GF-D8 (cell line): Measurements from ENCODE around the gene ADCY2.

Source experiments
- DNase-seq: peaks from one replicate; lab custom pipeline; 2025; lab: John Stamatoyannopoulos, UW

ADCY2 gene

DNA sequence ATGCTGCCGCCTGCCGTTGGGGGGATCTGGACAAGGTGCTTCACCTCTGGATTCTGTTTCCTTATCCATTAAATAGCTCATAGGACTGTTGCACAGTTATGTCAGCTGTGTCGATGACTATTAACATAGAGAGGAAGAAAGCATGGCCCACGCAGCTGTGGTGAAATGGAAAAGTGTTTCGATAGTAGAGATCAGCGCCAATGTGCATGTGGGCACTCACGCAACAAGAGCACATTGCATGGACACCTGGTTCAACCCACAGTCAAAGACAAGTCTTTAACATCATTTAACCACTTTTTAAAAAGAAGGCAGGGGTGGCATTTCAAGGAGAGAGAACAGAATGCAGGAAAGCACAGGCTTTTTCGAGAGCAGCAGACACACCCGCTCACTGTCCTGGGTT lies 107.6 kb downstream of the ADCY2 start:
- no peak for DNase-seq

- DNase-seq, result no peak
Measured at GRCh38 chr5:7515284-7515914, 119.5 kb downstream of the ADCY2 start.

- no peak for DNase-seq
Measured at GRCh38 chr5:7516253-7516652, 120.3 kb downstream of the ADCY2 start.

DNA sequence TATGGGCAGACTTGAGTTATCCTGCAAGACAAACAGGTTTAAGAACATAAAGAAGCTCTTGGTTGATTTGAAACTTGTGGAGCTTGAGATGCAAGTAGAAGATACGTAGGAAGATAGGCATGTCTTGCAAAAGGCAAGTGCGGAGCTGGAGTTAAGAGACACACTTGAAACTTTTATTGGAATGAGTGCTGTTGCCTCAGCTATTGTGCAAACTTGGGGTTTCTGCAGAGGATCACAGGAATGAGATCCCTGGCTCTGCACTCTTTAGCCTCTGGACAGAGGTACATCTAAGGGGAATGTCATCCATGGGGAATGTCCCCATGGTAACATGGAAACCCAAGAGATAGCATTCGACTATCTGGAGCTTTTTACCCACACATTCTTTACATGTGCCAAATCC lies 121.1 kb downstream of the ADCY2 start:
- DNase-seq, result no peak

DNA sequence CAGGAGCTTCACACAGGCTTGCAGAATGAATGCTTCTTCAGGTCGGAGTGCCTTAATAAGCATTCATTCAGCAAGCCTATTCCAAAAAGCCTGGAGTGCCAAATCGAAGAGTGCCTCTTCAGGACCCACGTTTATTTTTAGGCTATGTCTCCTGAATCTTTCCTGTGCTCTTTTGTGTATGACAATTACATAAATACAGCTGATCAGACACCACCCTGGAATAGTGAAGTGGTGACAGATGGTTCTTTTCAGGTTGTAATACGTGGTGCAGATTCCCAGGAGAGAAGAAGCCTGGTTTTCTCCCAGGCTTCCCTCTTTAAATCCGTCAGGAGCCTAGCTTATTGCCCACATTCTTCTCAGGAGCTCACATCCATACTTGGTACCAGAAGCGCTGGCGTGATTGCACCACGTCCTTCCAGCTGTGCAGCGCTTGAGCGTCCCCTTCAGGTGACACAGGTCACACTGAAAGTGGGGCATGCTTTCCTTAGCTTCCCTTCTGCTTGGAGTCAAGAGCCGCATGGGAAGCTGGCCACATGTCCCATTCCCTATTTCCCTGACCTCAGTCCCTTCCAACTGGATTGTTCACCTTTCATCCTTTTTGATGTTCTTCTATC lies 123.1 kb downstream of the ADCY2 start:
- DNase-seq, result no peak

GRCh38 chr5:7519564-7519963 lies 123.6 kb downstream of the ADCY2 start:
- no peak for DNase-seq

DNA sequence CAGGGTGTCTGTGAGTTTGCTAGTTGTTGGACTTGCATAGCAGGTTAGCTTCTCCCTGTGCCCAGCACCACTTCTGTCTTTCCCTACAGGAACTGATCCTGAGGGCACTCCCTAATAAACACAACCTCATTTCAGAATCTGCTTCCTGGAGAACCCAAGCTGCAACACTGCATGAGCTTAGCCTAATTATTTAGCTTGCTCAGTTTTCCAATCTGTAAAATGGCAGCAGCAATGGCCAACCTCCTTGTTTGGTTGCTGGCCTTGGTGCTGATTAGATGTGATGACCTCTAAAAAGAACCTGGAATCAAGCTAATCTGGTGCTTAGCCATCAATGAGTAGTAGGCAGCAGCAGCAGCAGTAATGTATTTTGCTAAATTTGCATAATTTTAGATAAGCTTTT lies 133.9 kb downstream of the ADCY2 start:
- DNase-seq, result no peak

- no peak for DNase-seq
Measured at GRCh38 chr5:7533941-7534340, 138.0 kb downstream of the ADCY2 start.

DNA sequence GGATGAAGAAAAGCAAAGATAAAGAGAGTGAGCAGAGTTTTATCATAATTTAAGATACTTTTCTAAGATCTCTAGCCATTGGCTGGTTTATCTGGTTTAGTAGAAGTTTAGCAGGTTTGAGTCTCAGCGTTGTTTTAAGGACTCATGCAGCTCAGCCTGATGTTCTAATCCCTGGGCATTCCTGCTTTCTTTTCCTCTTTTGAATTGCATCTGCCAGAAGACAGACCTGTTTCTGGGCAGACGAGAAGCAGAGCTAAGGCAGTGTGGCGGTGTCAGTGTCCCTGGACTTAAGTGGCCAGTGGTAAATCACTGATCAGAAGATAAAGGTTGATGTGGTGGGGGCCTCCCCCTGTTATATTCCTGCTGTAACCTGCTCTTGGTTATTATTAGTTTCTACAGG lies 138.6 kb downstream of the ADCY2 start:
- DNase-seq, result no peak

DNA sequence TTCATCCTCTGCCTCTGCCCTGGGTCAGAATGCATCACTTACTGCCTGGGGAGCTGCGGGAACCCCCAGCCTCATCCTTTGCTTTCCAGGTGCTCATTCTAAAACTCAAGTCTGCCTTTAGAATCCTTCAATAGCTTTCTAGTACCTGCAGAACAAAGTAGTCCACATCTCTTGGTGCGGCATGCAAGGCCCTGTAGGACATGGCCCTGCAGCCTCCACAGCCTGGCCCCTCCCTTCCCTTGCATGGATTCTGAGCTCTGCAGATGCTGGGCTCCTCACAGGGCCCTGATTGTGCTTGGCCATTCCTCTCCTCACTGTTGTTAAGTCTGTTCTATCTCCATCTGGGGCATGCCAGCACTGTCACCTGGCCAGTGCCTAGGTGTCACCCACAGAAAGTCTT lies 141.6 kb downstream of the ADCY2 start:
- DNase-seq, result no peak

DNA sequence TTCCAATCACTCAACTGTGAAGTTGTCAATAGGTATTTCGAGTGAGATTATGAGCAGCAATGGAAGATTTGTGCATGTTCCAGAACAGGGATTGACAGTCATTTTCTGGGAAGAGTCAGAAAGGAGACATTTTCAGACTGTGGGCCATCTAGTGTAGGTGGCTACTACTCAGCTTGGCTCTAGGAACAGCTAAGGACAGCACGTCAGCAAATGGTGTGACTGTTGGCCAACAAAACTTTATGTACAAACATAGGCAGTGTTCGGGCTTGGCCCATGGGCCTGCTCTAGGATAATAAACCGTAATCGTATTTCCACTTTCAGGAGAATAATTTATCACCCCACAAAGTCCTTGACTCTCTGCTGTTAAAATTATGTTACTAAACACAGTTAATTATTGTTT lies 143.6 kb downstream of the ADCY2 start:
- DNase-seq, result no peak

DNA sequence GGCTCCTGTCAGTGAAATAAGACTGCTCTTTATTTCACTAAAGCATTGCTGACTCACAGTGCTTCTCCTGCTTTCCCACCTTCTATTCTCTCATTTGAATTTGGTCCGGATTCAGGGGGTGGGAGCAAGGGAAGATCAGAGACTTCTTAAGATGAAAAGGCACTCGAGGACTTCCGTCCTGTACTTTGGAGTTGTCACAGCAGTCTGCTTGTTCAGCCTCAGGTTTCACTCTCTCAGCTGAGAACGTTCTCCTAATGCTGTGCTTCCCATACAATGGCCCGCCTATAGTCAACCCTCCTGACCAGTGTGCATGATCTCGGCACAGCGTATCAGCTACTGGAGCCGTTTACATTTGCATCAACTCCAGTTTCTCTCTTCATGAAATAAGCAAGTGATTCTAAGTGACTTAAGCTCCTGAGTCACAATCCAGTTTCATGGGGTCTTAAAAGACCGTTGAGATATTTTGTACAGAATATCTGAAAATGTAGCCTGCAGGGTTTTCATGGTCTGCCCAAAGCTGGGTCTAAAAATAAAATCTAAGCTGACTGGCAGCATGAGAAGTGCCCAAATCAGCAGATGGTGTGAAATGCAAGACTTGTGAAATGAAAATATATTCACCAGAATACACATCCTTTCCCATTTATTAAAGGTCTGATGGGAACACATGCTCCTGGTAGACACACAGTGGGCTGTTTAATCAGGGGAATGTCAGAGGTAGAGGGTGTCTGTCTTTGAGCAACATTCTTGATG lies 145.0 kb downstream of the ADCY2 start:
- no peak for DNase-seq

DNA sequence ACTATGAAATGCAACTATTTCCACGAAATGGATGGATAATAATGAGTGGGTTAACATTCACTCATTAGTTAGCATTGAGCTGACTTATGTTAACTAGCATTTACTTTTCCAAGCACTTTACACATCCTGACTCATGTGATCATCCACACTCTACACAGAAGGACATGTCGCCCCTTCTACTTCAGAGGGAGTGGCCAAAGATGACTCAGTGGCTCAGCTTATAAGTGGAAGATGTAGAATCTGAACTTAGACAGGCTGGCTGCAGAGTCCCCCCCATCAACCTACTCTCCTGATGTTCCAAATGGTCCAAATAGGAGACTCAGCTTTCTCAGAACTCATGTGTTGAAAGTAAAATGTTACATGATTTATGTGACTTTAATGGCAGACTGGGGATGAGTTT lies 146.0 kb downstream of the ADCY2 start:
- DNase-seq, result no peak

- no peak for DNase-seq
Measured at GRCh38 chr5:7546555-7546954, 150.6 kb downstream of the ADCY2 start.

DNA sequence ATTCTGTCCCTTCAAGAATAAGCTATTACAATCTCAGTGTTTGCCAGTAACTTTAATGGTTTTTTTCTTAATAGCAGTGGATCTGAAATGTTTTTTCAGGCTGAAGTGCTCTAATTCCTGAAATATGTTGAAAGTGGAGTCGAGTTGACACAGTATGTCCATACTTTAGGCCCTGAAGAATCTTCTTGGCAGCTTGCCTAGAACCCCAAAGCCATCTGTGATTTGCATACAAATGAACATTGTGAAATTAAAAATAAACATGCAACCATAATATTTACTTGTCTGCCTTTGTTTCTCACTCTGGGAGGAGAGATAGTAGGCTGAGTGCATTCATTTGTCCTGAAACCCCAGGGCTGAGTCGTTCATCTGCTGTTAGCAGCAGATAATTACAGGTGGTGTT lies 152.7 kb downstream of the ADCY2 start:
- DNase-seq, result no peak

- no peak for DNase-seq
Measured at GRCh38 chr5:7565559-7565958, 169.6 kb downstream of the ADCY2 start.

GRCh38 chr5:7576023-7576715 lies 180.2 kb downstream of the ADCY2 start:
- DNase-seq, result no peak

GRCh38 chr5:7577381-7577780 lies 181.4 kb downstream of the ADCY2 start:
- DNase-seq, result no peak

- no peak for DNase-seq
Measured at GRCh38 chr5:7578071-7578470, 182.1 kb downstream of the ADCY2 start.

- no peak for DNase-seq
Measured at GRCh38 chr5:7584749-7585148, 188.8 kb downstream of the ADCY2 start.

- no peak for DNase-seq
Measured at GRCh38 chr5:7585807-7586206, 189.9 kb downstream of the ADCY2 start.

DNA sequence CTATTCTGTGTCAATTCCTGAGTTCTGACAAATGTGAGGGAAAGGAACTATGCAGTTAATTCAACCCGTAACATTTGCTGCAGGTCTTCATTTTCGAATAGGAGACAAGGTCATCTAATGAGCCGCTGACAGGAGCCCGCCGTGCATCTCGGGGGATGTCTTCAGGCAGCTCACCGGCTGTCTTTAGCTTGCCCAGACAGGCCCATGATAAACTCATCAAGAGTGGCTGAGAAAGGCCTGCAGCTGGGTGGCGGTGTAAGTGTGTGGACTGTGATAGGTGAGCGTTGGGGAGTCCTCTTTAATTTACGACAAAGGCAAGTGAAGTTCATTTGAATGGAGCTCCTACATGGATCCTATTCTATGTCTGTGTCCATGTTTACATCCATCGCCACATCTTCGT lies 190.5 kb downstream of the ADCY2 start:
- DNase-seq, result no peak

- no peak for DNase-seq
Measured at GRCh38 chr5:7589800-7590199, 193.9 kb downstream of the ADCY2 start.
